ENCODE results near the gene LRRC39. TPM values are rescaled to one million over a fixed set of nuclear protein-coding genes. Genes with fewer than 3 reads are reported as not detected.
A peak's percentile ranks its signal among the peaks of the same experiment; 100 is the strongest.

Gene LRRC39
- polyA plus RNA-seq, 1 experiment, result 0.32 TPM

GRCh38 chr1:100131623-100132022 lies 46.4 kb downstream of the LRRC39 start:
- DNase-seq (ENCODE audit: low read depth, low spot score), result no peak
- CTCF ChIA-PET, result no interaction called here
- H3K27me3 ChIP-seq (ENCODE audit: control insufficient read depth, insufficient read depth, low read length), result no peaks in the 10 kb centered on the region
- POLR2A ChIA-PET, result no interaction called here
- peak overlapping the region; percentile 98 for H3K4me3 ChIP-seq (ENCODE audit: low read depth, low read length)
- TF ChIP-seq CTCF (IDR thresholded peaks at IDR 0.05; ENCODE audit: low read depth, low read length), result no peak
- H3K27ac ChIP-seq (ENCODE audit: low read depth, low read length), result no peak overlapping the region
- no peaks in the 10 kb centered on the region; the same call in 1 of the 2 replicates for H3K9me3 ChIP-seq (ENCODE audit: control insufficient read depth, insufficient read depth, low read length)

DNA sequence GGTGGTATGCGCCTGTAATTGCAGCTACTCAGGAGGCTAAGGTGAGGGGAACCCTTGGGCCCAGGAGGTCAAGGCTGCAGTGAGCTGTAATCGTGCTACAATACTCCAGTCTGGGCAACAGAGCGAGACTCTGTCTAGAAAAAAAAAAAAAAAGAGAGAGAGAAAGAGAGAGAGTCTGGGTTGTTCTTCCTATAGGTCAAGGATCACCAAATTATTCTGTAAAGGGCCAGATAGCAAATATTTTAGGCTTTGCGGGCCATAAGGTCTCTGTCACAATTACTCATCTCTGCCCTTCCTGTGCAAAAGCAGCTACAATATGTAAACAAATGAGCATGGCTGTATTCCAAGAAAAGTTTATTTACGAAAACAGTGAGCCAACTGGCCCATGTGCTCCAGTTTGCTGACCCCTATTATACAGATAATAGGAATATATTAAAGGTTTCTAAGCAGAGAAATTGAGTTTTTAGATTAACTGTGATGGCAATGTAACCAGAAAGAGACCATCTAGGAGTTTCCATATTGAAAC lies 47.4 kb downstream of the LRRC39 start:
- H3K27ac ChIP-seq (ENCODE audit: low read depth, low read length), result no peak overlapping the region
- no peaks in the 10 kb centered on the region for H3K27me3 ChIP-seq (ENCODE audit: control insufficient read depth, insufficient read depth, low read length)
- no peak for TF ChIP-seq CTCF (IDR thresholded peaks at IDR 0.05; ENCODE audit: low read depth, low read length)
- no peak overlapping the region for H3K4me3 ChIP-seq (ENCODE audit: low read depth, low read length)
- DNase-seq (ENCODE audit: low read depth, low spot score), result no peak
- CTCF ChIA-PET, result no interaction called here
- H3K9me3 ChIP-seq (ENCODE audit: control insufficient read depth, insufficient read depth, low read length), result no peaks in the 10 kb centered on the region; the same call in 1 of the 2 replicates
- POLR2A ChIA-PET, result interaction anchor here (0.7 kb wide), 1 partner anchor 374 kb away, joined by 7 read pairs; no protein-coding TSS in a partner anchor

- TF ChIP-seq CTCF (IDR thresholded peaks at IDR 0.05; ENCODE audit: low read depth, low read length), result no peak
- CTCF ChIA-PET, result no interaction called here
- Histone ChIP-seq H3K4me3 (ENCODE audit: low read depth, low read length) (no peak overlapping the region), H3K27ac (ENCODE audit: low read depth, low read length) (no peak overlapping the region), H3K9me3 (ENCODE audit: control insufficient read depth, insufficient read depth, low read length) (no peaks in the 10 kb centered on the region), H3K27me3 (ENCODE audit: control insufficient read depth, insufficient read depth, low read length) (no peaks in the 10 kb centered on the region)
- POLR2A ChIA-PET, result interaction anchor here (0.6 kb wide), 1 partner anchor 496 kb away, joined by 3 read pairs; no protein-coding TSS in a partner anchor
- no peak for DNase-seq (ENCODE audit: low read depth, low spot score)
Measured at GRCh38 chr1:100127226-100127625, 50.8 kb downstream of the LRRC39 start.

DNA sequence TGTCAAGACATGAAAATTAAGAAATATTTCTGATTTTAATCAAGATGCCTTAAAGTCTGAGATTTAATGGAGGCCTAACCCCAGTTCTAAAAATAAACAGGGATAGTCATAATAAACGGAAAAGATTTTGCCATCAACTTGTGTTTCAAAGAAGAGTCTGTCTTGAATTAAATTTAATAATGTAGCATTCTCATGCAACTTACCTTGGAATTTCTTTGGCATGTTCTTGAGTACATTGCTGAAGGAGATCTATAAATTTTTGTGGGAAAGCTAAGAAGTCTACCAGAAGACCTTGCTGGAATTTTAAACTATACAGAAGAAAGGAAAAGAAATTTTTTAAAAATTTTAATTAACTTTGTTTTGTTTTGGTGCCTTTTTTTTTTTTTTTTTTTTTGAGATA lies 55.9 kb downstream of the LRRC39 start:
- DNase-seq (ENCODE audit: low read depth, low spot score), result no peak

DNA sequence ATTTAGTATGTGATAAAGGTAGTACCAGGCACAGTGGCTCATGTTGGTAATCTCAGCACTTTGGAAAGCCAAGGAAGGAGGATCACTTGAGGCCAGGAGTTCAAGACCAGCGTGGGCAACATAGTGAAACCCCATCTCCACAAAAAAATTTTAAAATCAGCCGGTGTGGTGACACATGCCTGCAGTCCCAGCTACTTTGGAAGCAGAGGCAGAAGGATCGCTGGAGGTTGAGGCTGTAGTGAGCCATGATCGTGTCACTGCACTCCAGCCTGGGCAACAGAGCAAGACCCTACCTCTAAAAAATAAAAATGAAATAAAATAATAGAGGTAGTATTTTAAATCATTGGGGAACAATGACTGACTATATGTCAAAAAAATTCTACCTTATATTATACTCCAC lies 62.5 kb downstream of the LRRC39 start:
- TF ChIP-seq CTCF (IDR thresholded peaks at IDR 0.05; ENCODE audit: low read depth, low read length), result no peak
- H3K4me3 ChIP-seq (ENCODE audit: low read depth, low read length), result no peak overlapping the region
- DNase-seq (ENCODE audit: low read depth, low spot score), result no peak
- H3K27ac ChIP-seq (ENCODE audit: low read depth, low read length), result no peak overlapping the region
- POLR2A ChIA-PET, result no interaction called here
- H3K27me3 ChIP-seq (ENCODE audit: control insufficient read depth, insufficient read depth, low read length), result no peaks in the 10 kb centered on the region
- no peaks in the 10 kb centered on the region for H3K9me3 ChIP-seq (ENCODE audit: control insufficient read depth, insufficient read depth, low read length)
- CTCF ChIA-PET, result no interaction called here

More for the DNA sequence above, 55.9 kb downstream of the LRRC39 start:
- H3K27ac ChIP-seq (ENCODE audit: low read depth, low read length), result no peak overlapping the region
- H3K9me3 ChIP-seq (ENCODE audit: control insufficient read depth, insufficient read depth, low read length), result no peaks in the 10 kb centered on the region
- ChIA-PET POLR2A (no interaction called here), CTCF (no interaction called here)
- no peak overlapping the region for H3K4me3 ChIP-seq (ENCODE audit: low read depth, low read length)
- H3K27me3 ChIP-seq (ENCODE audit: control insufficient read depth, insufficient read depth, low read length), result no peaks in the 10 kb centered on the region
- no peak for TF ChIP-seq CTCF (IDR thresholded peaks at IDR 0.05; ENCODE audit: low read depth, low read length)
